IMR-90 (cell line): ENCODE results near the gene CD8B.
"Not testable (repeated sequence)": the region's sequence is repeated elsewhere in the genome, so short reads cannot be mapped to it uniquely, and the experiment has no call there.

Experiments
- BHLHE40 ChIP-seq: fragments of 150-350 bp; IDR thresholded peaks from 2 replicates; pipeline ENCODE4 v1.6.1; 2016; ENCODE audit warnings: mild to moderate bottlenecking, low read depth, low read length
- CTCF ChIP-seq: conservative IDR thresholded peaks from 2 replicates; pipeline ENCODE4 v1.5.1; 2012; ENCODE audit warnings: mild to moderate bottlenecking, low read depth, low read length, improper control_type of control experiment
- MAFK ChIP-seq: IDR thresholded peaks from 2 replicates; pipeline ENCODE4 v1.6.1; 2012; ENCODE audit warnings: low read depth, low read length, improper control_type of control experiment
- MXI1 ChIP-seq: IDR thresholded peaks from 2 replicates; pipeline ENCODE4 v1.6.1; 2012; ENCODE audit warnings: low read depth, mild to moderate bottlenecking, low read length, moderate library complexity, borderline replicate concordance
- POLR2A ChIP-seq: IDR thresholded peaks from 2 replicates; pipeline ENCODE4 v1.6.1; 2012; ENCODE audit warnings: mild to moderate bottlenecking, low read depth, low read length
- RCOR1 ChIP-seq: IDR thresholded peaks from 2 replicates; pipeline ENCODE4 v1.6.1; 2012; ENCODE audit warnings: mild to moderate bottlenecking, low read length, improper control_type of control experiment; ENCODE audit not compliant: insufficient replicate concordance
- RFX5 ChIP-seq: IDR thresholded peaks from 2 replicates; pipeline ENCODE4 v1.8.0; 2012; ENCODE audit warnings: low read depth, mild to moderate bottlenecking, low read length, moderate library complexity
- SMC3 ChIP-seq: fragments of 150-350 bp; IDR thresholded peaks from 2 replicates; pipeline ENCODE4 v1.6.1; 2016; ENCODE audit warnings: low read depth, mild to moderate bottlenecking, antibody characterized with exemption, low read length, moderate library complexity
- USF2 ChIP-seq: fragments of 150-350 bp; IDR thresholded peaks from 2 replicates; pipeline ENCODE4 v1.6.1; 2017; ENCODE audit warnings: mild to moderate bottlenecking, antibody characterized with exemption, low read length, low read depth

GRCh38 chr2:86841330-86841729, 20.4 kb downstream of the CD8B start:
- TF ChIP-seq POLR2A, MXI1, CTCF, USF2, SMC3, BHLHE40, RCOR1, MAFK, RFX5: not testable (repeated sequence)
